Activated T-cell treated with anti-CD3 and anti-CD28 coated beads, Interleukin-2, amount 50 U/mL, for 24 hours (primary cell): ENCODE results near the gene KCNQ1.

Source experiments
- DNase-seq: peaks from one replicate; pipeline ENCODE4 v3.0.0-alpha.2; 2020
- H3K27ac Mint-ChIP-seq: 2 replicates; pipeline ENCODE4 v1.8.0; 2020; ENCODE audit warnings: mild to moderate bottlenecking, mixed read lengths
- H3K27me3 Mint-ChIP-seq: 2 replicates; pipeline ENCODE4 v1.8.0; 2020; ENCODE audit warnings: mixed read lengths
- H3K36me3 Mint-ChIP-seq: 2 replicates; pipeline ENCODE4 v1.8.0; 2020; ENCODE audit warnings: low read depth, mixed read lengths
- H3K4me1 Mint-ChIP-seq: 2 replicates; pipeline ENCODE4 v1.8.0; 2020; ENCODE audit warnings: low read depth, mixed read lengths
- H3K4me3 Mint-ChIP-seq: 2 replicates; pipeline ENCODE4 v1.8.0; 2020; ENCODE audit warnings: mild to moderate bottlenecking, moderate library complexity, mixed read lengths
- H3K9me3 Mint-ChIP-seq: 2 replicates; pipeline ENCODE4 v1.8.0; 2020; ENCODE audit warnings: mixed read lengths

The KCNQ1 gene

GRCh38 chr11:2831781-2832532 lies 387.1 kb downstream of the KCNQ1 start:
- Mint-ChIP-seq H3K4me3 (no peak overlapping the region), H3K9me3 (peaks cover 20% of the 10 kb centered on the region), H3K27ac (no peak overlapping the region)

GRCh38 chr11:2832533-2833020 lies 387.8 kb downstream of the KCNQ1 start:
- Mint-ChIP-seq H3K27me3 (no peaks in the 10 kb centered on the region), H3K4me1 (no peaks in the 10 kb centered on the region), H3K27ac (no peak overlapping the region), H3K9me3 (peaks cover 19% of the 10 kb centered on the region), H3K36me3 (peaks cover 8% of the 10 kb centered on the region), H3K4me3 (no peak overlapping the region)
- no peak for DNase-seq

More at GRCh38 chr11:2831781-2832532, 387.1 kb downstream of the KCNQ1 start:
- Mint-ChIP-seq H3K4me1 (no peaks in the 10 kb centered on the region), H3K36me3 (peaks cover 9% of the 10 kb centered on the region), H3K27me3 (no peaks in the 10 kb centered on the region)
- DNase-seq, result no peak

DNA sequence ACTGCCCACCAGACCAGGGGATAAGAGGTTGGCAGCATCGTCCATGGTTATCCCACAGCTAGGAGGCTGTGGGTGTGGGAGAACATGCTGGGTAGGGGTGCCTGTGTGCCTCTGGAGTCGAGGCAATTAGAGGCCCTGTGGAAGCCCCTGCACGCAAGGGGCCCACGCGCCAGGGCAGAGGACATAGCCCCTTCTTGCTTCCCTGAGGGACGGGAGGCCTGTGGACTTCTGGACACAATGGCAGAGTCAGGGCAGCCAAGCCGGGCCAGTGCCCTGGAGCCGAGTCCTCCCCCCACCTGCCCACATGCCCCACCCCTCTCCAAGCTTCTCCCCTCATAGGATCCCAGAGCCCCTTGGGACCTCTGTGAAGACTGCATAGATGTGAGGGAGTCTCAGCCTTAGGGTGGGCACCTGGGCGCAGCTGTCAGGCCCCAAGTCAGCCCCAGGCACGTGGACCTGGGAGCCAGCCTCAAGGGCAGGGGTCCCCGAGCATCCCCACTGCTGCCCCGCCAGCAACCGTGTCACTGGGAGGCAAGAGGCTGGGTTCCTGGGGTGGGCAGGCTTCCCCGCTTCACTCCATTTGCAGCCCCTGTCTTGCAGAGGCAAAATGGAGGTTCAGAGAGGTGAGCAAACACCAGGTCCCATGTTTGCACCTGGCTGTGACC lies 388.4 kb downstream of the KCNQ1 start:
- Mint-ChIP-seq H3K4me1 (no peaks in the 10 kb centered on the region), H3K27ac (no peak overlapping the region), H3K4me3 (no peak overlapping the region), H3K27me3 (no peaks in the 10 kb centered on the region), H3K9me3 (peaks cover 13% of the 10 kb centered on the region), H3K36me3 (peaks cover 3% of the 10 kb centered on the region)
- no peak for DNase-seq

DNA sequence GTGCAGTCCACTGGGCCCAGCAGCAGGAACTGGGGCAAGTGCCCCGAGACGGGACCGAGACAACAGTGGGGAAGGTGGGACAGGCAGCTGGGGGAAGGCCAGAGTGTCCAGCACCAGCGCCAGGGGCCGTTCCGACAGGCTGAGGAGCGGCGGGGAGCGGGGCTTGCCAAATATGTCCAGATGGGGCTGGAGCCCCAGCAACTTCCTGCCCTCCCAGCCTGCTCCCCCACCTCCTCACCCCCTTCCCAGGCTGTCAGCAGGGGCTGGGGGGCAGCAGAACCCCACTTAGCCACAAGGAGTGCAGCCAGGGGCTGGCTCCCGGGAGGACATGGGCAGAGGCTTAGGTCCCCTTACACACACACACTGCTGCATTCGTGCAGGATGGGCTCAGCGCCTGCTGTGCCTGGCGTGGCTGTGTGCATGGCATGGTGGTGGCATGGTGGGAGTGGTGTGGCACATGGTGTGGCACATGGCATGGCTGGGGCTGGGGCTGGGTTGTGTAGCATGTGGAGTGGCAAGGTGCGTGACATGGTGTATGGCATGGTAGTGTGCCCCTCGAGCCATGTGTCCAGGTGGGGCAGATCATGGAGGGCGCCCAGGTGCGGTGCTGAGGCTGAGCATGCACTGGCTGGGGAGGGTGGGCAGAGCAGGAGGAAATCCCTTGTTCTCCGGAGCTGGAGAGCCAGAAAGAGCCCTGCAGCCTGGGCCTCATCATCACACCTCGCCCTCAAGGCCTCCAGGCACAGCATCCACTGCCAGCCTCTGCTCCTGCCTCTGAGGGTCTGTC lies 389.1 kb downstream of the KCNQ1 start:
- H3K4me1 Mint-ChIP-seq, result no peaks in the 10 kb centered on the region
- H3K9me3 Mint-ChIP-seq, result peaks cover 7% of the 10 kb centered on the region
- H3K36me3 Mint-ChIP-seq, result peaks cover 1% of the 10 kb centered on the region
- DNase-seq, result no peak
- no peak overlapping the region for H3K4me3 Mint-ChIP-seq
- no peak overlapping the region for H3K27ac Mint-ChIP-seq
- H3K27me3 Mint-ChIP-seq, result no peaks in the 10 kb centered on the region

DNA sequence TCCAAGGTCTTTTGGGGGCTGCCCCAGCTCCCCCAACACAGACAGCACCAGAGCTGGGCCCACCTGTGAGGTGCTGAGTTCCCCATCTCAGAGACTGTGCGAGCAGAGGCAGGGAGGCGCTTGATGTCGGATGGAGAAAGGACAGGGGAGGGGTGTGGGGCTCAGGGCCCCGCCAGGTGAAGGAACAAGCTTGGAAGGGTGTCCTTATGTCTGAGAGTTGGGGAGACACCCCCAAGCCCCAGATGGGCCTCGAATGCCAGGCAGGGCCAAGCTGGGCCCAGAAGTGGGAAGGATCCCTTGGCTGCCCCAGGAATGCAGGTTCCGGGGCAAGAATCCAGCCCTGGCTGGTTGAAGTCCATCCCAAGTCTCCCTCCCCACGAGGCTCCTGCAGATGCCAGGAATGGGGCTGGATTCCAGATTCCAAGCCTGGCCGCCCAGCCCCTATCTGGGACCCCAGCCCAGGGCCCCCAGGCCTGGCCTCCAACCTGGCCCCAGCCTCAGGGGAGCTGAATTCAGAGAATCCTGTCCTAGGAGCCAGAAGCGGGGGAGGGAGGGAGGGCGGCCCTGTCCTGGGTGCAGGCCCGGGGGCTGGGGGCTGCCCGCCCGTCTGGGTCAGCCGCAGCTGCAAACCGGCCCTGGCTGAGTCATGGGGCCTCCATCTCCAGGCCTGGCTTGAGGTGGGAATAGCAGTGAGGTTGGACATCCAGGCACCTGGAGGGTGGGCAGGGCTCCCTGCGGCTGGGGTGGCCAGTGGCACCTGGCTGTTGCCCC lies 389.9 kb downstream of the KCNQ1 start:
- no peaks in the 10 kb centered on the region for H3K9me3 Mint-ChIP-seq

DNA sequence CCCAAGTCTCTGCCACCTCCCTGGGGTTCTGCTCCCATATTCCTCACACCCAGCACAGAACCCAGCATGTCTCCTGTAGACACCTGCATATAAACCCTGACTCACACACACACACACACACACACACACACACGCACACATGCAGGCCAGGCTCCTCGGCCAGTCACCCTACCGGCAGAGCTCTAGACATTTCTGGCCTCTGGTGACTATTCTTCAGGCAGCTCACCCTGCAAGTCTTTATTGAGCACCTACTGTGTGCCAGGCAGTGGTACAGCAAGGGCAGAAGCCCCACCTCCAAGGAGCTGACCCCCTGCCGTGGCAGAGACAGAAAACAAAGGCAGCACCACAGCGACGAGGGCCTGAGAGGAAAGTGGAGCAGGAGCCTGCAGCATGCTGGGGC lies 390.5 kb downstream of the KCNQ1 start:
- DNase-seq, result no peak
- Mint-ChIP-seq H3K4me1 (no peaks in the 10 kb centered on the region), H3K36me3 (no peaks in the 10 kb centered on the region), H3K9me3 (no peaks in the 10 kb centered on the region), H3K27me3 (no peaks in the 10 kb centered on the region), H3K27ac (no peak overlapping the region), H3K4me3 (no peak overlapping the region)

More for the DNA sequence above, 389.9 kb downstream of the KCNQ1 start:
- Mint-ChIP-seq H3K27me3 (no peaks in the 10 kb centered on the region), H3K36me3 (no peaks in the 10 kb centered on the region), H3K4me1 (no peaks in the 10 kb centered on the region), H3K4me3 (no peak overlapping the region), H3K27ac (no peak overlapping the region)
- DNase-seq, result no peak

DNA sequence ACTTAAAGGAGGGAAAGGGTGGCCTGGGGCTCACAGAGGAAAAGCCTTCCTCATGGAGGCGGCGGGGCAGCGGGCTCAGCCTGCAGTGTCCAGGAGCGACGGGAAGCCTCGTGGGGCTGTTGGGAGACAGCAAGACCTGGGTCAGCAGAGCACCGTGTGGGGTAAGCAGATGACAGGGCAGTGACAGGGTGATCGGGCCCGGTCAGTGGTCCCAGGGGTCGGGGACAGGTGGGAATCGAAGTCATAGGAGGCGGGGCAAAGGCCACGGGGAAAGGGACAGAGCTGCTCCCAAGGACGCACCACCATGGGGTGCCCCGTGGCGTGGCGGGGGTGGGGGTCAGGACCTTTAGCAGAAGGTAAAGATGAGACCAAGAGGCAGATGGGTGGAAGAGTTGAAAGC lies 390.9 kb downstream of the KCNQ1 start:
- H3K27ac Mint-ChIP-seq, result no peak overlapping the region
- no peaks in the 10 kb centered on the region for H3K9me3 Mint-ChIP-seq
- DNase-seq, result no peak
- H3K4me1 Mint-ChIP-seq, result no peaks in the 10 kb centered on the region
- H3K4me3 Mint-ChIP-seq, result no peak overlapping the region
- H3K36me3 Mint-ChIP-seq, result no peaks in the 10 kb centered on the region
- H3K27me3 Mint-ChIP-seq, result no peaks in the 10 kb centered on the region

GRCh38 chr11:2836315-2837095 lies 391.7 kb downstream of the KCNQ1 start:
- Mint-ChIP-seq H3K4me1 (no peaks in the 10 kb centered on the region), H3K4me3 (no peak overlapping the region)

GRCh38 chr11:2837096-2837601 lies 392.3 kb downstream of the KCNQ1 start:
- Mint-ChIP-seq H3K36me3 (no peaks in the 10 kb centered on the region), H3K4me3 (no peak overlapping the region), H3K27ac (no peak overlapping the region), H3K4me1 (no peaks in the 10 kb centered on the region), H3K9me3 (no peaks in the 10 kb centered on the region), H3K27me3 (no peaks in the 10 kb centered on the region)
- DNase-seq, result no peak

More at GRCh38 chr11:2836315-2837095, 391.7 kb downstream of the KCNQ1 start:
- Mint-ChIP-seq H3K36me3 (no peaks in the 10 kb centered on the region), H3K27me3 (no peaks in the 10 kb centered on the region), H3K9me3 (no peaks in the 10 kb centered on the region), H3K27ac (no peak overlapping the region)
- no peak for DNase-seq

DNA sequence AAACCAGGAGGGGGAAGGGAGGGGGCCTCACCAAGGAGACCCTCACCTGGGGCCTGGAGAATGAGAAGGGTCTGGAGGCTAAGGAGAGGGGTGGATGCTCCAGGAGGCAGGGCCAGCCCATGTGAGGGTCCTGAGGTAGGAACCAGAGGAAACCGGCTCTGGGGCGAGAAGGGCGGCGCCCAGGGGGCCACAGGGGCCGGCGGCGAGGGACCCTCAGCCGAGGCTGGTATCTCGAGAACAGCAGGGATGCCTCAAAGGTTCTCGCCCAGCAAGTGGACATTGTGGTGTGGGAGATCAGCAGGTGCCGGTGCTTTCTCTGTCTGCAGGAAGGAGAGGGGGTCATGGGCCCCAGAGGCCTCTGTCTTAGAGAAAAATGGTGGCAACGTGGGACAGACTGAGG lies 392.8 kb downstream of the KCNQ1 start:
- Mint-ChIP-seq H3K27ac (no peak overlapping the region), H3K4me3 (no peak overlapping the region), H3K9me3 (no peaks in the 10 kb centered on the region), H3K4me1 (no peaks in the 10 kb centered on the region), H3K27me3 (no peaks in the 10 kb centered on the region), H3K36me3 (no peaks in the 10 kb centered on the region)
- DNase-seq, result no peak

- no peak overlapping the region for H3K4me3 Mint-ChIP-seq
- no peaks in the 10 kb centered on the region for H3K9me3 Mint-ChIP-seq
- DNase-seq, result no peak
- no peaks in the 10 kb centered on the region for H3K27me3 Mint-ChIP-seq
- H3K4me1 Mint-ChIP-seq, result no peaks in the 10 kb centered on the region
- H3K36me3 Mint-ChIP-seq, result no peaks in the 10 kb centered on the region
- H3K27ac Mint-ChIP-seq, result no peak overlapping the region
Observed at GRCh38 chr11:2838091-2838490, 393.3 kb downstream of the KCNQ1 start.

DNA sequence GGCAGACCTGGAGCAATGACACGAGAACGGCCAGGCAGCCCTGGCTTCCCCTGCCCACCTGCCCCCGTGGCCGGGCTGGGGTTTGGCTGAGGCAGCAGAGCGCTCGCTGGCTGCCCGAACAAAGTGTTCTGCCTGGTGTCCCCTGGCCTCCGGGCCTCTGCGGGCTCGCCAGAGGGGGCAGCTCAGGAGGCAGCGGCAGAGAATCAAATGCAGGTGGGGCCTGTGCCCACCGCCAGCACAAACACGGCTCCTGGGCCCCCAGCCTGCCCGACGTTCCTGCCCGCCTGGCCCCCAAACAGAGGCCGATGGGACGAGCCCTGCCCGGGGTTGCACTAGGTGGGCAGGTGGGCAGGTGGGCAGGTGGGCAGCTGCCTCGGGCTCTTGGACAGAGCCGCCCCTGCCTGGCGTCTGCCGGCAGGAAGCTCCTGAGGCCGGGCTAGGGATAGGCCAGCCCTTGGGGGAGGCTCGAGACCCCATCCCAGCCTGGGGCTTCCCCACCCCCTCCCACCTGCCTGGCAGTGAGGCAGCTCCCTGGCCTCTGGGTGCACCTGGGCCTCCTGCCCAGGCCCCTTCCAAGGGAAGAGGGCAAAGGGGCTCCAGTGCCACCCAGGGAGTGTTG lies 394.0 kb downstream of the KCNQ1 start:
- H3K9me3 Mint-ChIP-seq, result no peaks in the 10 kb centered on the region
- H3K4me3 Mint-ChIP-seq, result no peak overlapping the region
- H3K27me3 Mint-ChIP-seq, result no peaks in the 10 kb centered on the region
- DNase-seq, result no peak
- no peak overlapping the region for H3K27ac Mint-ChIP-seq
- H3K36me3 Mint-ChIP-seq, result no peaks in the 10 kb centered on the region
- peaks cover 2% of the 10 kb centered on the region for H3K4me1 Mint-ChIP-seq

DNA sequence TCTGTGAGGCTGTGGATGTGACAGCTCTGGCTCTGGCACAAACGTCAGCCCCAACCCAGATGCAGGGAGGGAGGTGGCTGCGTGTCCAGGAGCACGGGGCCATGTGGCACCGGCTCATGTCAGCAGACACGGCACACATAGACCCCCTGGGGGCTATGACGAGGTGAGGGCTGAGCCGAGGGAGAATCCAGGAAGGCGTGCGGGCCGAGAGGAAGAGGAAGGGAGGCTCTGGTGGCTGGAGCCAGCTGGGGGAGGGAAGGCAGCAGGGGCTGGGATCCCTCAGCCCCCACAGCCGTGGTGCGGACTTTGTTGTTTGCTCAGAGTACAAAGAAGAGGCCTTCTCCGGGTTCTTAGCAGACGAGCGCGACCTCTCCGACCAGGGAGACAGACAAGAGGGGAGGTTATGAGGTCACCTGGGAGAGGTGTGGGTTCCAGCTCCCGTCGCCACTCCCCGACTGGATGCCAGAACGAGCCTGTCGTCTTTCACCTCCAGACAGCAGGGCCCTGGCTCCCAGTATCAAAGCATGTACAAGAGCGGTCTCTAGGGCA lies 394.7 kb downstream of the KCNQ1 start:
- no peaks in the 10 kb centered on the region for H3K9me3 Mint-ChIP-seq
- no peak overlapping the region for H3K4me3 Mint-ChIP-seq
- H3K27ac Mint-ChIP-seq, result no peak overlapping the region
- H3K27me3 Mint-ChIP-seq, result no peaks in the 10 kb centered on the region
- no peak for DNase-seq
- no peaks in the 10 kb centered on the region for H3K36me3 Mint-ChIP-seq
- peaks cover 3% of the 10 kb centered on the region for H3K4me1 Mint-ChIP-seq
